IMR-90 (cell line): ENCODE measurements around the gene GNG7. TPM values are rescaled to one million over a fixed set of nuclear protein-coding genes. Genes with fewer than 3 reads are reported as not detected.

ENCODE experiments used
- ATAC-seq: fragments of 200-7000 bp; cut with Tn5 transposase; 2 replicates; pipeline ENCODE4 v1.9.1; 2020; ENCODE audit warnings: low read depth, mild to moderate bottlenecking, moderate library complexity
- BruUV-seq: library from RNA; stranded (reverse); fragments of 400-500 nt; replicated peaks from 2 replicates; lab custom pipeline; 2021; lab: Mats Ljungman, UMichigan
- CTCF ChIA-PET: fragments of 300-600 bp; formaldehyde crosslinking; extraction: SDS; loops from one replicate; lab custom pipeline; 2021; ENCODE audit warnings: antibody characterized with exemption; lab: Yijun Ruan, JAX
- POLR2A ChIA-PET: fragments of 300-600 bp; sonication (Branson Sonifier 250); formaldehyde crosslinking; loops from one replicate; lab custom pipeline; 2022; ENCODE audit warnings: antibody characterized with exemption; ENCODE audit not compliant: unreplicated experiment; lab: Charles Lee
- DNase-seq: peaks from one replicate; pipeline ENCODE4 v3.0.0; 2013
- H2AFZ ChIP-seq: replicated peaks from 2 replicates; pipeline ENCODE3; 2013; ENCODE audit warnings: low read length, mild to moderate bottlenecking; ENCODE audit not compliant: poor library complexity
- H2AK5ac ChIP-seq: 2 replicates; pipeline ENCODE4 v1.6.1; 2013; ENCODE audit warnings: low read depth, low read length, inconsistent platforms
- H2AK9ac ChIP-seq: replicated peaks from 2 replicates; pipeline ENCODE3; 2013; ENCODE audit warnings: mild to moderate bottlenecking, low read depth, low read length, moderate library complexity; ENCODE audit not compliant: poor library complexity
- H2BK120ac ChIP-seq: 2 replicates; pipeline ENCODE4 v1.6.1; 2013; ENCODE audit warnings: low read depth, low read length, inconsistent platforms
- H2BK15ac ChIP-seq: 3 replicates; pipeline ENCODE4 v1.6.1; 2013; ENCODE audit warnings: low read depth, low read length, inconsistent platforms
- H2BK20ac ChIP-seq: 2 replicates; pipeline ENCODE4 v1.6.1; 2013; ENCODE audit warnings: low read depth, mild to moderate bottlenecking, inconsistent platforms, low read length, moderate library complexity
- H2BK5ac ChIP-seq: 2 replicates; pipeline ENCODE4 v1.6.1; 2013; ENCODE audit warnings: mild to moderate bottlenecking, low read depth, low read length, inconsistent platforms; ENCODE audit not compliant: poor library complexity, severe bottlenecking
- H3K14ac ChIP-seq: replicated peaks from 2 replicates; pipeline ENCODE4 v1.6.1; 2013; ENCODE audit warnings: low read depth, low read length, inconsistent platforms
- H3K18ac ChIP-seq: 2 replicates; pipeline ENCODE4 v1.6.1; 2013; ENCODE audit warnings: low read depth, low read length, control low read depth
- H3K23ac ChIP-seq: 2 replicates; pipeline ENCODE4 v1.6.1; 2013; ENCODE audit warnings: low read depth, low read length, inconsistent platforms
- H3K27ac ChIP-seq: 2 replicates; pipeline ENCODE4 v1.5.1; 2013; ENCODE audit warnings: mild to moderate bottlenecking, control low read depth, low read length; ENCODE audit not compliant: insufficient read depth
- H3K27me3 ChIP-seq: 2 replicates; pipeline ENCODE4 v1.6.1; 2013; ENCODE audit warnings: low read length; ENCODE audit not compliant: control insufficient read depth, insufficient read depth
- H3K36me3 ChIP-seq: 2 replicates; pipeline ENCODE4 v1.6.1; 2013; ENCODE audit warnings: low read length, mixed read lengths; ENCODE audit not compliant: control insufficient read depth, insufficient read depth
- H3K4ac ChIP-seq: 2 replicates; pipeline ENCODE4 v1.6.1; 2013; ENCODE audit warnings: low read depth, low read length, inconsistent platforms
- H3K4me1 ChIP-seq: 2 replicates; pipeline ENCODE4 v1.6.1; 2013; ENCODE audit warnings: low read length, mixed read lengths; ENCODE audit not compliant: control insufficient read depth, insufficient read depth
- H3K4me2 ChIP-seq: 2 replicates; pipeline ENCODE4 v1.6.1; 2013; ENCODE audit warnings: low read depth, mild to moderate bottlenecking, control low read depth, low read length, moderate library complexity
- H3K4me3 ChIP-seq: 2 replicates; pipeline ENCODE4 v1.5.1; 2013; ENCODE audit warnings: low read depth, mild to moderate bottlenecking, control low read depth, low read length, moderate library complexity; ENCODE audit not compliant: insufficient read depth
- H3K56ac ChIP-seq: 2 replicates; pipeline ENCODE4 v1.6.1; 2013; ENCODE audit warnings: low read length, inconsistent platforms; ENCODE audit not compliant: insufficient read depth; ENCODE audit errors: extremely low read depth
- H3K79me1 ChIP-seq, 2 experiments: 2 replicates each; pipeline ENCODE4 v1.6.1; 2013; ENCODE audit warnings: low read length in 2 of 2, inconsistent platforms in 1 of 2, low read depth in 1 of 2
- H3K9ac ChIP-seq: 2 replicates; pipeline ENCODE4 v1.6.1; 2013; ENCODE audit warnings: low read depth, low read length, control low read depth
- H3K9me1 ChIP-seq: 2 replicates; pipeline ENCODE4 v1.6.1; 2013; ENCODE audit warnings: low read length, inconsistent platforms; ENCODE audit not compliant: insufficient read depth
- H3K9me3 ChIP-seq: 2 replicates; pipeline ENCODE4 v1.6.1; 2013; ENCODE audit warnings: low read length; ENCODE audit not compliant: control insufficient read depth, insufficient read depth
- H4K20me1 ChIP-seq: 2 replicates; pipeline ENCODE4 v1.6.1; 2013; ENCODE audit warnings: low read length, inconsistent platforms; ENCODE audit not compliant: insufficient read depth
- H4K5ac ChIP-seq: 2 replicates; pipeline ENCODE4 v1.6.1; 2013; ENCODE audit warnings: mild to moderate bottlenecking, low read depth, low read length, control low read depth
- H4K8ac ChIP-seq, 2 experiments: 2 replicates each; pipeline ENCODE4 v1.6.1; 2013; ENCODE audit warnings: low read depth in 2 of 2, low read length in 2 of 2, control low read depth in 1 of 2, inconsistent platforms in 1 of 2
- H4K91ac ChIP-seq: 2 replicates; pipeline ENCODE4 v1.6.1; 2013; ENCODE audit warnings: low read depth, low read length, inconsistent platforms; ENCODE audit not compliant: insufficient read depth
- BHLHE40 ChIP-seq: fragments of 150-350 bp; IDR thresholded peaks from 2 replicates; pipeline ENCODE4 v1.6.1; 2016; ENCODE audit warnings: mild to moderate bottlenecking, low read depth, low read length
- CEBPB ChIP-seq: IDR thresholded peaks from 2 replicates; pipeline ENCODE4 v1.6.1; 2012; ENCODE audit warnings: low read depth, low read length, improper control_type of control experiment
- CHD1 ChIP-seq: IDR thresholded peaks from 2 replicates; pipeline ENCODE4 v1.6.1; 2012; ENCODE audit warnings: low read depth, low read length, improper control_type of control experiment
- CTCF ChIP-seq: conservative IDR thresholded peaks from 2 replicates; pipeline ENCODE4 v1.5.1; 2012; ENCODE audit warnings: mild to moderate bottlenecking, low read depth, low read length, improper control_type of control experiment
- FOS ChIP-seq: fragments of 150-350 bp; IDR thresholded peaks from 2 replicates; pipeline ENCODE4 v1.6.1; 2016; ENCODE audit warnings: low read depth, low read length
- MAFK ChIP-seq: IDR thresholded peaks from 2 replicates; pipeline ENCODE4 v1.6.1; 2012; ENCODE audit warnings: low read depth, low read length, improper control_type of control experiment
- MAZ ChIP-seq: IDR thresholded peaks from 2 replicates; pipeline ENCODE4 v1.6.1; 2012; ENCODE audit warnings: low read depth, mild to moderate bottlenecking, low read length, improper control_type of control experiment, moderate library complexity, borderline replicate concordance
- NFE2L2 ChIP-seq: fragments of 150-350 bp; IDR thresholded peaks from 2 replicates; pipeline ENCODE4 v1.6.1; 2016; ENCODE audit warnings: low read depth, mild to moderate bottlenecking, low read length
- POLR2A ChIP-seq: IDR thresholded peaks from 2 replicates; pipeline ENCODE4 v1.6.1; 2012; ENCODE audit warnings: mild to moderate bottlenecking, low read depth, low read length
- RAD21 ChIP-seq: IDR thresholded peaks from 2 replicates; pipeline ENCODE4 v1.6.1; 2012; ENCODE audit warnings: low read length, improper control_type of control experiment
- RCOR1 ChIP-seq: IDR thresholded peaks from 2 replicates; pipeline ENCODE4 v1.6.1; 2012; ENCODE audit warnings: mild to moderate bottlenecking, low read length, improper control_type of control experiment; ENCODE audit not compliant: insufficient replicate concordance
- RFX5 ChIP-seq: IDR thresholded peaks from 2 replicates; pipeline ENCODE4 v1.8.0; 2012; ENCODE audit warnings: low read depth, mild to moderate bottlenecking, low read length, moderate library complexity
- SMC3 ChIP-seq: fragments of 150-350 bp; IDR thresholded peaks from 2 replicates; pipeline ENCODE4 v1.6.1; 2016; ENCODE audit warnings: low read depth, mild to moderate bottlenecking, antibody characterized with exemption, low read length, moderate library complexity
- USF2 ChIP-seq: fragments of 150-350 bp; IDR thresholded peaks from 2 replicates; pipeline ENCODE4 v1.6.1; 2017; ENCODE audit warnings: mild to moderate bottlenecking, antibody characterized with exemption, low read length, low read depth
- WGBS, 2 experiments: methylation state at CpG; one replicate each; pipeline versions ENCODE4 v1.1.5 to v1.1.7; 2013; ENCODE audit warnings: missing lambda C conversion rate in 2 of 2; ENCODE audit not compliant: insufficient read length in 1 of 2; ENCODE audit errors: extremely low coverage in 2 of 2; 5-methylcytosine and 5-hydroxymethylcytosine counted together
- dilution Hi-C: fragments of 300-500 bp; cut with HindIII; formaldehyde crosslinking; loops from one replicate; pipeline ENCODE4 v1.14.3; 2018; ENCODE audit warnings: low sequenced_read_pairs; ENCODE audit not compliant: unreplicated experiment
- in situ Hi-C: fragments of 300-500 bp; cut with MboI; formaldehyde crosslinking; loops from 3 replicates; pipeline ENCODE4 v1.14.3; 2019; ENCODE audit warnings: low sequenced_read_pairs, inconsistent platforms, mixed read lengths
- intact Hi-C: fragments of 100-400 bp; cut with micrococcal nuclease; formaldehyde crosslinking; loops from 2 replicates; pipeline ENCODE4 v1.10.0; 2022
- polyA plus RNA-seq, 3 experiments: library from polyadenylated mRNA; depleted of rRNA; stranded (reverse); fragments of >200 nt; gene quantifications; 2 replicates each; pipeline ENCODE4 v1.2.3, GENCODE V29; 2012; ENCODE audit warnings: low replicate concordance in 1 of 3
- total RNA-seq: library from RNA; depleted of rRNA; stranded (reverse); fragments of >200 nt; gene quantifications from 2 replicates; pipeline ENCODE4 v1.2.3, GENCODE V29; 2012

GNG7 gene
- total and polyA plus RNA-seq, 2 of the 4 experiments (the other 2 are of a cell fraction), result under 0.01 to 0.21 TPM

- no peak overlapping the region for H2AK9ac ChIP-seq
- DNase-seq (no peak), ATAC-seq (no peak)
- no peak overlapping the region for H3K27ac ChIP-seq
- H3K27me3 ChIP-seq, result peaks cover 1% of the 10 kb centered on the region; the same call in 1 of the 2 replicates
- H3K56ac ChIP-seq, result no peak overlapping the region
- dilution Hi-C loops, result no loop called here
- CTCF ChIA-PET, result no interaction called here
- no peak overlapping the region for H3K18ac ChIP-seq
- intact Hi-C loops, result loop anchor here (10.0 kb wide), 1 partner anchor 268 kb away; the partner anchor contains the start of gene GADD45B
- BruUV-seq, result no TSS peak
- H3K4me2 ChIP-seq, result no peak overlapping the region
- no peak overlapping the region for H4K8ac ChIP-seq
- no peaks in the 10 kb centered on the region for H4K20me1 ChIP-seq
- H3K79me1 ChIP-seq, result peaks cover 8 to 10% of the 10 kb centered on the region in 2 experiments; a peak in 3 of 4 replicates
- TF ChIP-seq RAD21 (no peak), SMC3 (no peak), NFE2L2 (no peak), MAFK (no peak), CEBPB (no peak), FOS (no peak), MAZ (no peak), CHD1 (no peak), POLR2A (no peak), BHLHE40 (no peak), RFX5 (no peak), USF2 (no peak), RCOR1 (no peak), CTCF (no peak)
- no peak overlapping the region for H2AK5ac ChIP-seq
- H3K23ac ChIP-seq, result no peak overlapping the region
- no peak overlapping the region for H2BK120ac ChIP-seq
- H3K9me3 ChIP-seq, result no peaks in the 10 kb centered on the region
- no peak overlapping the region for H3K4me3 ChIP-seq
- WGBS, 2 experiments, result 76% methylated on average over 4 of the region's 8 CpGs; no CpG with 5 or more reads in 1 of the 2 experiments
- no peak overlapping the region for H3K14ac ChIP-seq
- no peak overlapping the region for H2BK20ac ChIP-seq
- no peak overlapping the region for H2AFZ ChIP-seq
- H3K4me1 ChIP-seq, result no peaks in the 10 kb centered on the region; the same call in 1 of the 2 replicates
- H2BK15ac ChIP-seq, result no peak overlapping the region
- no peak overlapping the region for H3K9ac ChIP-seq
- H3K36me3 ChIP-seq, result no peaks in the 10 kb centered on the region
- no peak overlapping the region for H4K91ac ChIP-seq
- POLR2A ChIA-PET, result no interaction called here
- no peaks in the 10 kb centered on the region for H3K9me1 ChIP-seq
- no peak overlapping the region for H3K4ac ChIP-seq
- H2BK5ac ChIP-seq, result no peak overlapping the region
- no peak overlapping the region for H4K5ac ChIP-seq
- in situ Hi-C loops, result no loop called here
Measured at GRCh38 chr19:2743099-2743498, 40.6 kb upstream of the GNG7 start.
